WTC11 (cell line): Measurements from ENCODE around the gene WEE1. TPM values are rescaled to one million over a fixed set of nuclear protein-coding genes. Genes with fewer than 3 reads are reported as not detected.

Source experiments
- ATAC-seq: fragments of 200-7000 bp; cut with Tn5 transposase; 2 replicates; pipeline ENCODE4 v1.10.0; 2021; ENCODE audit warnings: mild to moderate bottlenecking, moderate library complexity
- CTCF ChIA-PET: fragments of 300-600 bp; sonication (Branson Sonifier 250); formaldehyde crosslinking; loops from one replicate; lab custom pipeline; 2021; ENCODE audit warnings: antibody characterized with exemption; lab: Charles Lee
- POLR2A ChIA-PET: fragments of 350-600 bp; sonication (Branson Sonifier 250); formaldehyde crosslinking; loops from one replicate; lab custom pipeline; 2021; ENCODE audit warnings: antibody characterized with exemption; lab: Charles Lee
- DNase-seq: peaks from one replicate; pipeline ENCODE4 v3.0.0; 2021; ENCODE audit warnings: low spot score
- H3K27ac Mint-ChIP-seq: 2 replicates; pipeline ENCODE4 v1.8.0; 2021; ENCODE audit warnings: mixed read lengths
- H3K27me3 Mint-ChIP-seq: 2 replicates; pipeline ENCODE4 v1.8.0; 2021; ENCODE audit warnings: low read depth, mild to moderate bottlenecking, moderate library complexity, mixed read lengths
- H3K36me3 Mint-ChIP-seq: 2 replicates; pipeline ENCODE4 v1.8.0; 2021; ENCODE audit warnings: mixed read lengths
- H3K4me1 Mint-ChIP-seq: 2 replicates; pipeline ENCODE4 v1.8.0; 2022; ENCODE audit warnings: mixed read lengths
- H3K4me3 Mint-ChIP-seq: 2 replicates; pipeline ENCODE4 v1.8.0; 2021; ENCODE audit warnings: mild to moderate bottlenecking, moderate library complexity, mixed read lengths
- H3K9me3 Mint-ChIP-seq: 2 replicates; pipeline ENCODE4 v1.8.0; 2021; ENCODE audit warnings: mixed read lengths
- ETV6 ChIP-seq: sonication (generic); formaldehyde crosslinking; IDR thresholded peaks from 2 replicates; pipeline ENCODE4 v1.8.1; 2022; ENCODE audit warnings: mild to moderate bottlenecking, missing genetic modification reagents
- HMGA2 ChIP-seq: fragments of 250-450 bp; sonication (Bioruptor Pico); IDR thresholded peaks from 2 replicates; pipeline ENCODE4 v1.4.0; 2021; ENCODE audit warnings: mild to moderate bottlenecking, moderate library complexity
- MXD4 ChIP-seq: fragments of 250-450 bp; sonication (Bioruptor Pico); IDR thresholded peaks from 2 replicates; pipeline ENCODE4 v1.8.0; 2021; ENCODE audit warnings: mild to moderate bottlenecking, moderate library complexity, borderline replicate concordance
- NFE2L1 ChIP-seq: sonication (generic); formaldehyde crosslinking; IDR thresholded peaks from 2 replicates; pipeline ENCODE4 v1.8.1; 2023; ENCODE audit warnings: missing genetic modification reagents
- NR1H2 ChIP-seq: sonication (generic); formaldehyde crosslinking; IDR thresholded peaks from 2 replicates; pipeline ENCODE4 v1.9.0; 2021; ENCODE audit warnings: mild to moderate bottlenecking, moderate library complexity, missing genetic modification reagents
- OVOL2 ChIP-seq: fragments of 250-450 bp; sonication (Bioruptor Pico); IDR thresholded peaks from 2 replicates; pipeline ENCODE4 v1.9.0; 2021; ENCODE audit warnings: mild to moderate bottlenecking, borderline replicate concordance
- PRRX2 ChIP-seq: fragments of 250-450 bp; sonication (Bioruptor Pico); IDR thresholded peaks from 2 replicates; pipeline ENCODE4 v1.8.0; 2021; ENCODE audit warnings: mild to moderate bottlenecking
- SOX15 ChIP-seq: fragments of 250-450 bp; sonication (Bioruptor Pico); IDR thresholded peaks from 2 replicates; pipeline ENCODE4 v1.9.0; 2021; ENCODE audit warnings: mild to moderate bottlenecking
- ZNF121 ChIP-seq: sonication (generic); formaldehyde crosslinking; IDR thresholded peaks from 2 replicates; pipeline ENCODE4 v1.8.0; 2023; ENCODE audit warnings: missing genetic modification reagents
- ZNF219 ChIP-seq: sonication (generic); formaldehyde crosslinking; IDR thresholded peaks from 2 replicates; pipeline ENCODE4 v1.8.0; 2023; ENCODE audit warnings: missing genetic modification reagents, mild to moderate bottlenecking, borderline replicate concordance
- ZNF671 ChIP-seq: fragments of 250-450 bp; sonication (Bioruptor Pico); IDR thresholded peaks from 2 replicates; pipeline ENCODE4 v1.8.0; 2021; ENCODE audit warnings: mild to moderate bottlenecking
- ZSCAN18 ChIP-seq: fragments of 250-450 bp; sonication (Bioruptor Pico); IDR thresholded peaks from 2 replicates; pipeline ENCODE4 v2.1.2; 2022; ENCODE audit warnings: mild to moderate bottlenecking, moderate library complexity
- total RNA-seq: library from RNA; stranded (reverse); gene quantifications from 3 replicates; pipeline ENCODE4 v1.2.3, GENCODE V29; 2021
- TF ChIP-seq, protein P1 (sequence below): sonication (generic); formaldehyde crosslinking; IDR thresholded peaks from 2 replicates; pipeline ENCODE4 v1.8.0; 2023; ENCODE audit warnings: missing genetic modification reagents, mild to moderate bottlenecking, borderline replicate concordance
- TF ChIP-seq, protein P2 (sequence below): sonication (generic); formaldehyde crosslinking; IDR thresholded peaks from 2 replicates; pipeline ENCODE4 v1.8.1; 2023; ENCODE audit warnings: mild to moderate bottlenecking, missing genetic modification reagents, borderline replicate concordance
- TF ChIP-seq, protein P3 (sequence below): sonication (generic); formaldehyde crosslinking; IDR thresholded peaks from 2 replicates; pipeline ENCODE4 v1.8.1; 2023; ENCODE audit warnings: mild to moderate bottlenecking, missing genetic modification reagents
- TF ChIP-seq, protein P4 (sequence below): fragments of 250-450 bp; sonication (Bioruptor Pico); IDR thresholded peaks from 2 replicates; pipeline ENCODE4 v1.9.0; 2021; ENCODE audit warnings: mild to moderate bottlenecking
- TF ChIP-seq, protein P5 (sequence below): sonication (generic); formaldehyde crosslinking; IDR thresholded peaks from 2 replicates; pipeline ENCODE4 v1.8.1; 2022; ENCODE audit warnings: missing genetic modification reagents, borderline replicate concordance

WEE1 gene
- total RNA-seq, 1 experiment from 2014 or later: 109 TPM

GRCh38 chr11:9616042-9616675 lies 42.7 kb downstream of the WEE1 start:
- H3K9me3 Mint-ChIP-seq: peaks cover 6% of the 10 kb centered on the region
- ChIA-PET POLR2A (no interaction called here), CTCF (no interaction called here)
- no peak for DNase-seq
- H3K4me1 Mint-ChIP-seq: peaks cover 22% of the 10 kb centered on the region
- no peak overlapping the region for H3K27ac Mint-ChIP-seq
- ATAC-seq: no peak
- no peak overlapping the region for H3K4me3 Mint-ChIP-seq
- H3K36me3 Mint-ChIP-seq: peaks cover 3% of the 10 kb centered on the region; the same call in 1 of the 2 replicates
- no peaks in the 10 kb centered on the region for H3K27me3 Mint-ChIP-seq
- TF ChIP-seq, protein P1, sequence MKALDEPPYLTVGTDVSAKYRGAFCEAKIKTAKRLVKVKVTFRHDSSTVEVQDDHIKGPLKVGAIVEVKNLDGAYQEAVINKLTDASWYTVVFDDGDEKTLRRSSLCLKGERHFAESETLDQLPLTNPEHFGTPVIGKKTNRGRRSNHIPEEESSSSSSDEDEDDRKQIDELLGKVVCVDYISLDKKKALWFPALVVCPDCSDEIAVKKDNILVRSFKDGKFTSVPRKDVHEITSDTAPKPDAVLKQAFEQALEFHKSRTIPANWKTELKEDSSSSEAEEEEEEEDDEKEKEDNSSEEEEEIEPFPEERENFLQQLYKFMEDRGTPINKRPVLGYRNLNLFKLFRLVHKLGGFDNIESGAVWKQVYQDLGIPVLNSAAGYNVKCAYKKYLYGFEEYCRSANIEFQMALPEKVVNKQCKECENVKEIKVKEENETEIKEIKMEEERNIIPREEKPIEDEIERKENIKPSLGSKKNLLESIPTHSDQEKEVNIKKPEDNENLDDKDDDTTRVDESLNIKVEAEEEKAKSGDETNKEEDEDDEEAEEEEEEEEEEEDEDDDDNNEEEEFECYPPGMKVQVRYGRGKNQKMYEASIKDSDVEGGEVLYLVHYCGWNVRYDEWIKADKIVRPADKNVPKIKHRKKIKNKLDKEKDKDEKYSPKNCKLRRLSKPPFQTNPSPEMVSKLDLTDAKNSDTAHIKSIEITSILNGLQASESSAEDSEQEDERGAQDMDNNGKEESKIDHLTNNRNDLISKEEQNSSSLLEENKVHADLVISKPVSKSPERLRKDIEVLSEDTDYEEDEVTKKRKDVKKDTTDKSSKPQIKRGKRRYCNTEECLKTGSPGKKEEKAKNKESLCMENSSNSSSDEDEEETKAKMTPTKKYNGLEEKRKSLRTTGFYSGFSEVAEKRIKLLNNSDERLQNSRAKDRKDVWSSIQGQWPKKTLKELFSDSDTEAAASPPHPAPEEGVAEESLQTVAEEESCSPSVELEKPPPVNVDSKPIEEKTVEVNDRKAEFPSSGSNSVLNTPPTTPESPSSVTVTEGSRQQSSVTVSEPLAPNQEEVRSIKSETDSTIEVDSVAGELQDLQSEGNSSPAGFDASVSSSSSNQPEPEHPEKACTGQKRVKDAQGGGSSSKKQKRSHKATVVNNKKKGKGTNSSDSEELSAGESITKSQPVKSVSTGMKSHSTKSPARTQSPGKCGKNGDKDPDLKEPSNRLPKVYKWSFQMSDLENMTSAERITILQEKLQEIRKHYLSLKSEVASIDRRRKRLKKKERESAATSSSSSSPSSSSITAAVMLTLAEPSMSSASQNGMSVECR (CRISPR knock-in tag): no peak
- TF ChIP-seq ZNF671 (no peak), MXD4 (CRISPR knock-in tag) (no peak), HMGA2 (CRISPR knock-in tag) (no peak), PRRX2 (CRISPR knock-in tag) (no peak), ETV6 (CRISPR knock-in tag) (no peak), NR1H2 (CRISPR knock-in tag) (no peak), SOX15 (no peak), ZNF121 (CRISPR knock-in tag) (no peak), NFE2L1 (CRISPR knock-in tag) (no peak), ZNF219 (no peak), ZSCAN18 (CRISPR knock-in tag) (no peak), OVOL2 (CRISPR knock-in tag) (no peak)
- TF ChIP-seq, protein P2, sequence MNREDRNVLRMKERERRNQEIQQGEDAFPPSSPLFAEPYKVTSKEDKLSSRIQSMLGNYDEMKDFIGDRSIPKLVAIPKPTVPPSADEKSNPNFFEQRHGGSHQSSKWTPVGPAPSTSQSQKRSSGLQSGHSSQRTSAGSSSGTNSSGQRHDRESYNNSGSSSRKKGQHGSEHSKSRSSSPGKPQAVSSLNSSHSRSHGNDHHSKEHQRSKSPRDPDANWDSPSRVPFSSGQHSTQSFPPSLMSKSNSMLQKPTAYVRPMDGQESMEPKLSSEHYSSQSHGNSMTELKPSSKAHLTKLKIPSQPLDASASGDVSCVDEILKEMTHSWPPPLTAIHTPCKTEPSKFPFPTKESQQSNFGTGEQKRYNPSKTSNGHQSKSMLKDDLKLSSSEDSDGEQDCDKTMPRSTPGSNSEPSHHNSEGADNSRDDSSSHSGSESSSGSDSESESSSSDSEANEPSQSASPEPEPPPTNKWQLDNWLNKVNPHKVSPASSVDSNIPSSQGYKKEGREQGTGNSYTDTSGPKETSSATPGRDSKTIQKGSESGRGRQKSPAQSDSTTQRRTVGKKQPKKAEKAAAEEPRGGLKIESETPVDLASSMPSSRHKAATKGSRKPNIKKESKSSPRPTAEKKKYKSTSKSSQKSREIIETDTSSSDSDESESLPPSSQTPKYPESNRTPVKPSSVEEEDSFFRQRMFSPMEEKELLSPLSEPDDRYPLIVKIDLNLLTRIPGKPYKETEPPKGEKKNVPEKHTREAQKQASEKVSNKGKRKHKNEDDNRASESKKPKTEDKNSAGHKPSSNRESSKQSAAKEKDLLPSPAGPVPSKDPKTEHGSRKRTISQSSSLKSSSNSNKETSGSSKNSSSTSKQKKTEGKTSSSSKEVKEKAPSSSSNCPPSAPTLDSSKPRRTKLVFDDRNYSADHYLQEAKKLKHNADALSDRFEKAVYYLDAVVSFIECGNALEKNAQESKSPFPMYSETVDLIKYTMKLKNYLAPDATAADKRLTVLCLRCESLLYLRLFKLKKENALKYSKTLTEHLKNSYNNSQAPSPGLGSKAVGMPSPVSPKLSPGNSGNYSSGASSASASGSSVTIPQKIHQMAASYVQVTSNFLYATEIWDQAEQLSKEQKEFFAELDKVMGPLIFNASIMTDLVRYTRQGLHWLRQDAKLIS: no peak
- TF ChIP-seq, protein P3, sequence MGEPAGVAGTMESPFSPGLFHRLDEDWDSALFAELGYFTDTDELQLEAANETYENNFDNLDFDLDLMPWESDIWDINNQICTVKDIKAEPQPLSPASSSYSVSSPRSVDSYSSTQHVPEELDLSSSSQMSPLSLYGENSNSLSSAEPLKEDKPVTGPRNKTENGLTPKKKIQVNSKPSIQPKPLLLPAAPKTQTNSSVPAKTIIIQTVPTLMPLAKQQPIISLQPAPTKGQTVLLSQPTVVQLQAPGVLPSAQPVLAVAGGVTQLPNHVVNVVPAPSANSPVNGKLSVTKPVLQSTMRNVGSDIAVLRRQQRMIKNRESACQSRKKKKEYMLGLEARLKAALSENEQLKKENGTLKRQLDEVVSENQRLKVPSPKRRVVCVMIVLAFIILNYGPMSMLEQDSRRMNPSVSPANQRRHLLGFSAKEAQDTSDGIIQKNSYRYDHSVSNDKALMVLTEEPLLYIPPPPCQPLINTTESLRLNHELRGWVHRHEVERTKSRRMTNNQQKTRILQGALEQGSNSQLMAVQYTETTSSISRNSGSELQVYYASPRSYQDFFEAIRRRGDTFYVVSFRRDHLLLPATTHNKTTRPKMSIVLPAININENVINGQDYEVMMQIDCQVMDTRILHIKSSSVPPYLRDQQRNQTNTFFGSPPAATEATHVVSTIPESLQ (CRISPR knock-in tag): no peak
- TF ChIP-seq, protein P4, sequence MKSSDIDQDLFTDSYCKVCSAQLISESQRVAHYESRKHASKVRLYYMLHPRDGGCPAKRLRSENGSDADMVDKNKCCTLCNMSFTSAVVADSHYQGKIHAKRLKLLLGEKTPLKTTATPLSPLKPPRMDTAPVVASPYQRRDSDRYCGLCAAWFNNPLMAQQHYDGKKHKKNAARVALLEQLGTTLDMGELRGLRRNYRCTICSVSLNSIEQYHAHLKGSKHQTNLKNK (CRISPR knock-in tag): no peak
- TF ChIP-seq, protein P5, sequence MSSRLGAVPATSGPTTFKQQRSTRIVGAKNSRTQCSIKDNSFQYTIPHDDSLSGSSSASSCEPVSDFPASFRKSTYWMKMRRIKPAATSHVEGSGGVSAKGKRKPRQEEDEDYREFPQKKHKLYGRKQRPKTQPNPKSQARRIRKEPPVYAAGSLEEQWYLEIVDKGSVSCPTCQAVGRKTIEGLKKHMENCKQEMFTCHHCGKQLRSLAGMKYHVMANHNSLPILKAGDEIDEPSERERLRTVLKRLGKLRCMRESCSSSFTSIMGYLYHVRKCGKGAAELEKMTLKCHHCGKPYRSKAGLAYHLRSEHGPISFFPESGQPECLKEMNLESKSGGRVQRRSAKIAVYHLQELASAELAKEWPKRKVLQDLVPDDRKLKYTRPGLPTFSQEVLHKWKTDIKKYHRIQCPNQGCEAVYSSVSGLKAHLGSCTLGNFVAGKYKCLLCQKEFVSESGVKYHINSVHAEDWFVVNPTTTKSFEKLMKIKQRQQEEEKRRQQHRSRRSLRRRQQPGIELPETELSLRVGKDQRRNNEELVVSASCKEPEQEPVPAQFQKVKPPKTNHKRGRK (CRISPR knock-in tag): no peak
